HG02884 (cell line): ENCODE measurements around the gene SUFU.
"Not testable (repeated sequence)": the region's sequence is repeated elsewhere in the genome, so short reads cannot be mapped to it uniquely, and the experiment has no call there.

Experiments
- ATAC-seq: cut with Tn5 transposase; IDR thresholded peaks from one replicate; pipeline ENCODE4 v1.9.1; 2021; ENCODE audit warnings: mild to moderate bottlenecking, moderate library complexity; ENCODE audit not compliant: unreplicated experiment

Gene SUFU

DNA sequence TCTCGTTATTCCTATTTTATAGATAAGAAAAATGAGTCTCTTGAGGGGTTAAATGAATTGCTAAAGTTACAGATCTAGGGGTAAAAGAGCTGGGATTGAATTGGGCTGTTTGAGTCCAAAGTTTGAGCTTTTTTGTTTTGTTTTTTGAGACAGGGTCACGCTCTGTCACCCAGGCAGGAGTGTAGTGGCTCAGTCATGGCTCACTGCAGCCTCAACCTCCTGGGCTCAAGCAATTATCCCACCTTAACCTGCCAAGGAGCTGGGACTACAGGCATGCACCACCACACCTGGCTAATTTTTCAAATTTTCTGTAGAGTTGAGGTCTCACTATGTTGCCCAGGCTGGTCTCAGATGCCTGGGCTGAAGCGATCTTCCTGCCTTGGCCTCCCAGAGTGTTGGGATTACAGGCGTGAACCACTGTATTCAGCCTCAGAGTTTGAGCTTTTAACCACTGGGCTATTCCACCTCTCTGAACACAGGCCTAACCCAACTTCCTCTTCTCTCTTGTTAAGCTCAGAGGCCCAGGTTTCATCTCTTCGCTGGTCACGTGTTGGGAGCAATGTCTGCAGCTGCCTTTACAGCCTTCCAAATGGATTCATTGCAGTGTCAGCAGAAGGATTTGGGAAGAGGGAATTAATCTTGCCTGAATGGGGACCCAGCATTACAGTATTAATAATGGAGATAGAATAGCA is 8.0 kb downstream of the SUFU start:
- ATAC-seq, result peak; percentile 85

DNA sequence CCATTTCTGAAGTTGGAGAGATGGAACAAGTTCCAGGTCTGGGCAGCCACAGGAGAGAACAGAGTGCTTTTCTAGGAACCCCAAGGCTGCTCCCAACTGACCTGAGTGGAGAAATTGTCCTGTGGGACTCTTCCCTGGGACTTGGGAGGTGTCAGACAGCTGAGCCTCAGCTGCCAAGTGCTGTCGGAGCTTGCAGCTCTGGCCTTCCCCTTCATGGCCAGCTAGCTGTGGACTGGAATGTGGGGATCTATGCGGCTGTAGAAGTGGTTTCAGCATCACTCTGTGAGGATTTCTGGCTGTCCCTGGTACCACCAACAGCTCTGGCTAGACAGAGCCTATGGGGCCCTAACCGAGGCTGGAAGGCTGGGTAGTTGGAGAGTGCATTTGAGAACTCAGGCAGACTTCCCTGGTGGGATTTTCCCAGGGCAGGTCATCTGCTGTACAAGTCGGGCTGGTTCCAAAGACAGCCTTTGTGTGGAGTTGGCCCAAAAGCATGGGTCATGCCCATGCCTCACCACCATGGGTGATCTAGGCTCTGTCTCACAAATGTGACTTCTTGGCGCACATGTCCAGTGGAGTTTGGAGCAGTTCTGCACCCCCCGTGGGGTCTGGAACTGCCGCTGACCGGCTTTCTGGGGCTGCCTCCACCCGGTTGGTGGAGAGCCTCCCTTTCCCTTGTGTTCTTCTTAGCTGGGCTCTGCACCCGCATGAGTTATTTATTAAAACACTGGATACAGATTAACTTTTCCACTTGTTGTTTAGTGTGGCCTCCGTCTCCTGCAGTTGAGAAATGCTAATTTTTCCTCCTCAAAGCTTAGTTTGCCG is 10.9 kb downstream of the SUFU start:
- no peak for ATAC-seq

DNA sequence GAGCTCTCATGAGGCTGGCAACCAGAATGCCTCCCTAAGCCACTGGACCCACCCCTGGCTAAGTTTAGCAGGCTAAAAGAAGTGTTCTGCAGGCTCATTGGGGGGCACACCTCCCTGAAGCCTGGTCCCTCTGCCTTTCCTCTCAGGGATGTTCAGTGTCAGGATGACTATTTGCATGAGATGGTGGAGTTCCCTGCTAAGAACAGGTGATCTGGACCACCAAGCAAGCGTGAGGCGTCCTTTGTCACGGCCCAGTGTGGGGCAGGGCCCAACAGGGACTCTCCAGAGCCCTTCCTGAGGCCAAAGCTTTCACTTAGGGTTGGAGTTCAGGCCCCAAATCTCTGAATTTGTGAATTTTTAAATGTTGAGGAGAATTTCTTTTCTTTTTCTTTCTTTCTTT is 12.0 kb downstream of the SUFU start:
- no peak for ATAC-seq

DNA sequence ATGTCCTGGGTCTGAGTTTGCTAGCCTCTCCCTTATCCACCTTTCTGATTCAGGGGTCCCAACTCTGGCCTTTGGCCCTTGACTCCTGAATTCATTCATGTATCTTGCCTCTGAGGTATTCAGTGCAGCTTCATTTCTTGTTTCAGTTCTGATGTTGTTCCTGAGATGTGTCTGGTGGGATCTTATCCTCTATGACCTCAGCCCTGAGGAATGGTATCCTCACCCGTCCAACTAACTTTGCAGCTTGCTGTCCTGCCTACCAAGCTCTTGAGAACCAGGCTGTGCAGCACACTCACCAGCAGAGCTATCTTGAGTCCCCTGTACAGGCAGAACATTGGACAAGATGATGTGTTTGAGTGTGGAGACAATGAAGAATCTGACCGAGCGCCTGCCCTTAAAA is 13.8 kb downstream of the SUFU start:
- no peak for ATAC-seq

DNA sequence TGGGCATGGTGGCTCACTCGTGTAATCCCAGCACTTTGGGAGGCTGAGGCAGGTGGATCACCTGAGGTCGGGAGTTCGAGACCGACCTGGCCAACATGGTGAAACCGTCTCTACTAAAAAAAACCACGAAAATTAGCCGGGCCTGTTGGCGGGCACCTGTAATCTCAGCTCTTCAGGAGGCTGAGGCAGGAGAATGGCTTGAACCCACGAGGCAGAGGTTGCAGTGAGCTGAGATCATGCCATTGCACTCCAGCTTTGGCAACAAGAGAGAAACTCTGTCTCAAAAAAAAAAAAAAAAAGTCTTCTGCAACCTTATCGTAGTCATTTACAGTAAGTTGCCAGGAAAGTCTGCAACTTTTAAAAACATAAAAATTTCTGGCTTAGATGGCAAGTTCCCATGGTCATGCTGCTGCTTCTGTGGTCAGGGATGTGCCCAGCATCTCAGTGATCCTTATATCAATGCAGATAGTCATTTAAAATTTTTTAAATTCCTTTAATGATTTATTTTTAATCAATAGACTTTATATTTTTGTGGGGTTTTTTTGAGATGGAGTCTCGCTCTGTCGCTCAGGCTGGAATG is 15.6 kb downstream of the SUFU start:
- no peak for ATAC-seq

DNA sequence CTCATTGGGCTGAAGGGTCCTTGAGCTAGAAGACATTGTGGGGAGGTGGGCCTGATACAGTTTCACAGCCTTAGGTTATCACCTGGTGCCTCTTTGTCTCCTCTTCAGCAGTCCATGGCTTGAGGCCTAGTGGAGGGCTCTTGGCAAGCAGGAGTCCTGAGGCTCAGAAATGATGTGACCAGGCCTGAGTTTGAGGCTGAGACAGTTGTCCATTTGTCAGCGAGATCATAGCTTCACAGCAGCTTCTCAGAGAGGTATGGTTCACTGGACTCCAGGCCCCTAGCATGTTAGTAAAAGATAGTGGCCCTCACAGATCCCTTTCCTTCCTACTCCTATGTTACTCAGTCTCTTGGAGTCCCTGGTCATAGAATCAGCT is 19.1 kb downstream of the SUFU start:
- no peak for ATAC-seq

DNA sequence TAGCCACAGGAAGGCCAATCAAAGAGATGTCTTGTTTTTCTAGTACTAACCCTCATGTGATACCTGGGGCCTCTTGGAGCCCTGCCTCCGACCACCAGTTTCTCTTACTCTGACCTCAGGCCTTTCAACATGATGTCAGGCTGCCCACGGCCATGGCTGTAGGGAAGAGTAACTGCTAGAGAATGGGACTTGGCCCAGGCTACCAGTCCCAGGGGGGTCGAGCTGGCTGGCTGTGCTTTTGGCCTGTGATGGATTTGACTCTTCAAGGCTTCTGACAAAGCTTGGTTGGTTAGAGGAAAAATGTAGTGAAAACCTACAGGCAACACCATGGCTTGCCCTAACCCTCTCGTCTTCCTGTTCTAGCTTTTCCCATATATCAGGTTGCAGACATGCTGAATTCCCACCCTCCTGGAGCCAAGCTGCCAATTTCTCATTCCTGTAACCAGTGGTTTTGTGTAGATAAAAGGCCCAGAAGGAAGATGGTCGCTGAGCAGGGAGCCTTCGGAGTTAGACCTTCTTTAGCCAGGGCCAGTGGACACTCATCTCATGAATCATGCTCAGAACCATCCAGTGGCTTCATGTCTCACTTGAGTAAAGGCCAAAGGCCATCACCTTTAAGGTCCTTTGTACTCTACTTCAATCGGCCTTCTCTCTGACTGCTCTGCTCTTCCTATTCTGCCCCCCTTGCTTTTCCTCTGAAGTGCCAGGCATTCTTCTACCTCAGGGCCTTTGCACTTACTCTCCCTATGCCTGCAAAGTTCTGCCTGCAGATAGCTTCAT is 19.7 kb downstream of the SUFU start:
- no peak for ATAC-seq

DNA sequence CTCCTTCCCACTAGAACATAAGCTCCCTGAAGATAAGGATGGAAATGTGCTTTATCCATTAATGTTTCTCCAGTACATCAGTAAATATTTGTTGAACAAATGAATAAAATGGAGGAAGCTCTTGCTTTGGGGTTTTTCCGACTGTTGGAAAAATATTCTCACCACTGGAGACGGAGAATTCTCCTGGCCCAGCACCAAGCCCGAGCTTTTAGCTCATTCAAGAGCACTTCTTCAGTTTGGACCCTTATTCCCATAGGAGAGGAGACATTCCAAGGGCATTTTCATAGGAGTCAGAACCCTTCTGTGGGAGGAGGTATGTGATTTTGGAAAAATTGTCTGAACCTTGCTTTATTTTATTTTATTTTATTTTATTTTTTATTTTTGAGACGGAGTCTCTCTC is 21.0 kb downstream of the SUFU start:
- no peak for ATAC-seq

DNA sequence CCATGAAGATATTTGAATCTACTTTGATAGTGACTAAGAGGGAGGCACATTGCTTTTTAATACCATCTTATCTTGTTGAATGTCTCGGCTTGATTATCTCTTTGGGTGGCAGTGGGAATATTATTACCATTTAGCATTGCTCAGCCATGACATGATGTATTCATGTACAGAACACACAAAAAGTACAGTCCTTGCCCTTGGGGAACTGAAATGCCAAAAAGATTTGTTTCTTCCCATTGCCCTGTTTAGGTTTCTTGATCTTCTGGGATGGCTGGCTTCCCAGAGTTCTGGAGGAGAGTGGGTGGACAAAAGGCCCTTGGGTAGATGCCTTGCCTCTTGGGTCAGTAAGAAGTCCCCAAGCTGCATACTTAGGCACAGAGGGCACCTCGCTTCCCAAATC is 23.8 kb downstream of the SUFU start:
- ATAC-seq, result no peak

DNA sequence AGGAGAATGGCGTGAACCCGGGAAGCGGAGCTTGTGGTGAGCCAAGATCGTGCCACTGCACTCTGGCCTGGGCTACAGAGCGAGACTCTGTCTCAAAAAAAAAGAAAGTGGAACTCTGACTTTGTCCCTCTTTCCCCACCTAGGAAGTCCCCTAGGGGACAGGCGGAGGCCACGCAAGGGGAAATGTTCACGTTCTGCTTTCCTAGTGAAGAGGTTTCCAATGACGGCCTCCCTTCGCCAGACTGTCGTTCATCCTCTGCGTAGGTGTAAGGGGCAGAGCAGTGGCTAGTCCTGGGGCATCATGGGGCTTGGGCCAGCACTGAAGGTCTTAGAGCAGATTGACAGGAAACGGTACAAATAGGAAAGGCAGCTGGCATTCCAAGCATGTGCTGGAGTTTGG is 30.6 kb downstream of the SUFU start:
- ATAC-seq, result no peak

DNA sequence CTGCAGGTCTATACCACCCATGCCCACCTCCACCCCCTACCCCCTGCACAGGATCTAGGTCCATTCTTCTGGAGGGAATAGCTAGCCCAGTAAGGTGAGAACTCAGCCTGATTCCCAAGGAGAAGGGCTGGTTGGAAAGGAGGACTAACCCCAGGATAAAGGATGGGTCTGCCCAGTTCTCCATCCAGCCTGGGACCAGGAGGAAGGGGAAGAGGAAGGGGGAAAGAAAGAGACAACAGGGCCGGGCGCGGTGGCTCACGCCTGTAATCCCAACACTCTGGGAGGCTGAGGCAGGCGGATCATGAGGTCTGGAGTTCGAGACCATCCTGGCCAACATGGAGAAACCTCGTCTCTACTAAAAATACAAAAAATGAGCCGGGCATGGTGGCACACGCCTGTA is 31.2 kb downstream of the SUFU start:
- ATAC-seq, result not testable (repeated sequence)

DNA sequence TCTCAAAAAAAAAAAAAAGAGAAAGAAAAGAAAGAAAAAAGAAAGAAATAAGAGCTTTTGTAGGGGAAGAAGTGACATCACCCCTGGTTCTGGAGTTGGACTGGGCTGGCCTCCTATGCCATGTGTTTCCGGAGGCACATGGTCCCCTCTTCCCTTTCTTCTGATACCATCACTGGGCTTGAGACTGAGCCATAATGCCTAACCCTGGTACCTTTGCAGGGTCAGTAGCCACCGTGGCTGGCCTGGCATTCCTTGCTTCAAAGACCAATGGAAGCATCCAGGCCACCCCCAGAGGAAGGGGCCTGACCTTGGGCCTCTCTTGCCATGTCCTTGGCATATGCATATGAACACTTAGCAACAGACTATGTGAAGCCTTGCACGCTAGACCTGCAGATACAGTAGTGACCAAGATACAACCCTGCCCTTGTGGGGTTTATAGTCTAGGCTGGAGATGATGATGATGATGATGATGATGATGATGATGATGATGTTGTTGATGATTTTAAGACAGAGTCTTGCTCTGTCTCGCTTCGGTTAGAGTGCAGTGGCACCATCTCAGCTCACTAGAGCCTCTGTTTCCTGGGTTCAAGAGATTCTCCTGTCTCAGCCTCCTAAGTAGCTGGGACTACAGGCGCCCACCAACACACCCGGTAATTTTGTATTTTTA is 31.8 kb downstream of the SUFU start:
- no peak for ATAC-seq

DNA sequence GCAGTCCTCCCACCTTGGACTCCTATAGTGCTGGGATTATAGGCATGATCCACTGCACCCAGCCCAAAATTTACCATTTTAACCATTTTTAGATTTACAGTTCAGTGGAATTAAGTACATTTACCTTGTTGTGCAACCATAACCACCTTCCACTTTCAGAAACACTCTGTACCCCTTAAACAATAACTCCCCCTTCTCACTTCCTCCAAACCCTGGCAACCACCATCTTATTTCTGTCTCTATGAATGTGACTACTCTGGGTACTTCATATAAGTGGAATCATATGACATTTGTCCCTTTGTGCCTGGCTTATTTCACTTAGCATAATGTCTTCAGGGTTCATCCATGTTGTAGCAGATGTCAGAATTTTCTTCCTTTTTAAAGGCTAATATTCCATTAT is 33.6 kb downstream of the SUFU start:
- ATAC-seq, result no peak

DNA sequence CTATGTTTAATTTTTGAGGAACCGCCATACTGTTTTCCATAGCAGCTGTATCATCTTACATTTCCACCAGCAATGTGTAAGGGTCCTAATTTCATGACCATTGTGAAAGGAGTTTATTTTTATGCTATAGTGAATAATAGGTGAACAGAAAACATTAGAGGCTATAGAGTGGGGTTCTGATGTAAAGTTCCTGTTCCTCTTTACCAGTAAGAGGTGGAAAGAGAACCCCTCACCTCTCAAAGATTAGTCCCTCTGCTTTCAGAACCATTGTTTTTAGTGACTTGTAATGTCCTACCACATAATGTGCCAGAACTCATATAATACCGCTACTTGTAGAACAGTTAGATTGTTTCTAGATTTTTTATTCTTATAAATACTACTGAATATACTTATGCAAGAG is 34.2 kb downstream of the SUFU start:
- no peak for ATAC-seq

DNA sequence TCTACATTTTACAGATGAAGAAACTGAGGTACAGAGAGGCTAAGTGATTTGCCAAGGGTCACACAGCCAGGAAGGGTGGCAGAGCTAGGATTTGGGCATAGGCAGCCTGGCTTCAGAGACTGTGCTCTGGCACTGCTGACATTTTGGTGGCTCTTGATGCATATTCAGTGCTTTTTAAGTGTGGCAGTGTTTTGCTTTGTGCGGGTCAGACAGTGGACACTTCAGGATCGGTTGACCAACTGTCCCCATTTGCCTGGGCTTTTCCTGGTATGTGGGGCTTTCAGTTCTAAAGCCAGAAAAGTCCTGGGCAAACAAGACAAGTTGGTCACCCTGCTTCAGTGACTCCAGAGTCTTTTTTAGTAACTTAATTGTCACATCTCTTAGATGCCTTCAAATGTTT is 35.0 kb downstream of the SUFU start:
- ATAC-seq, result no peak

DNA sequence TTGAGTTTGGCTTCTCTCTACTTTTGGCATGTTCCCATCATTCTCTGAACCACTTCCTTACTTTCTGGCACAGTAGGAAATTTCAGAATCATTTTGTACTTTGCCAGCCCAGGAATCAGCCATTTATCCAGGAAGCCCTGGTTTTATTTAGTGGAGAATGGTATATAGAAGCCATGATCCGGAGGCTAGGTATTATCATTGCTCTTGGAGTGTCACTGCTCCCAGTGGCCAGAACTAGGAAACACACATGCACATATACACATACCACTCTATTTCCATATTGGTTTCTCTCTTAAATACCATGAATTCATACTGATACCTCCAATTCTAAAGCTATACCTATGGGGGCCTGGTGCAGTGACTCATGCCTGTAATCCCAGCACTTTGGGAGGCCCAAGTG is 36.3 kb downstream of the SUFU start:
- ATAC-seq, result no peak

DNA sequence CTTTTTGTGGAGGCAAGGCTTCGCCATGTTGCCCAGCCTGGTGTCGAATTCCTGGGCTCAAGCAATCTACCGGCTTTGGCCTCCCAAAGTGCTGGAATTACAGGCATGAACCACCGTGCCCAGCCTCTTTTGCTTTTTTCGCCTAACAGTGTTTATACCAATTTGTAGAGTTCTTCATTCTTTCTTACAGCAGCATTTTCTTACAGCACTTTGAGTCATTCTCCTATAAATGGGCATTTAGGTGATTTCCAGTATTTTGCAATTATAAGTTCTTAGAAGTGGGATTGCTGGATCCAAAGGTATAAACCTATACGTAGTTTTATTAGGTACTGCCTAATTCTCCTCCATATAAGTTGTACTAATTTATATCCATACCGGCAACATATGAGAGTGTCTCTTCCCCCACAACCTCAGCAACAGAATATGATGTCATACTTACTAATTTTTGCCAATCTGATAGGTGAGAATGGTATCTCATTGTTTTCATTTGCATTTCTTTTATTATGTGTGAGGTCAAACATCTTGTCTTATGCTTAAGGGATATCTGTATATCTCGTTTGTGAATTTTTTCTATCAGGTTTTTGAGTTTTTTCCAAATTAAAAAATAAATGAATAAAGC is 39.1 kb downstream of the SUFU start:
- no peak for ATAC-seq

DNA sequence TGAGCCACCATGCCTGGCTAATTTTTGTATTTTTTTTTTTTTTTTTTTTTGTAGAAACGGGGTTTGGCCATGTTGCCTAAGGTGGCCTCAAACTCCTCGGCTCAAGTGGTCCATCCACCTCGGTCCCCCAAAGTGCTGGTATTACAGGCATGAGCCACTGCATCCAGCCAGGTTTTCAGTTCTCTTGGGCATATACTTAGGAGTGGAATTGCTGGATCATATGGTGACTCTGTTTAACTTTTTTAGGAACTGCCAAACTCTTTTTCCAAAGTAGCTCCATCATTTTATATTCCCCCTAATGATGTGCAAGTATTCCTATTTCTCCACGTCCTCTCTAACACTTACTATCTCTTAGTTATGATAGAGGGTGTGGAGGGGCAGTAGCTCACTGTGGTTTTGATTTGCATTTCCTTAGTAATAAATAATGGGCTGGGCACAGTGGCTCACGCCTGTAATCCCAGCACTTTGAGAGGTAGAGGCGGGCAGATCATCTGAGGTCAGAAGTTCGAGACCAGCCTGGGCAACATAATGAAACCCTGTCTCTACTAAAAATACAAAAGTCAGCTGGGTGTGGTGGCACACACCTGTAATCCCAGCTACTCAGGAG is 41.6 kb downstream of the SUFU start:
- ATAC-seq, result no peak

DNA sequence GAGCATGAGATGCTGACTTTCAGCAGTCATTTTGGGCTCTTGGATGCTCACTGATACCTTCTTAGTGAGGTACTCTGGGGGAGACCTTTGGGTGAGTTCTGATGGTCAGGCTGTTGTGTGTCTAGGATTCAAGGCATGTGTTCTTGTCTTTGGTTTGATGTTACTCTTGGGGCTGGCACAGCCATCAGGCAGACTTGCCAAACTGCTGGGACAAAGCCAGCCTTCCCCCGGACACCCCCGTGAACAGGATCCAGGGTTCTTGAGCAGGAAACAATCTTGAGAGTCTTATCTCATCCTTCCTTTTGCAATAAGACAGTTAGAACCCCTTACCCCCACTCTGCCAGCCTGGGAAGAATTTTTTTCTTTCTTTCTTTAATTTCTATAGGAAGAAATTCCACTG is 42.2 kb downstream of the SUFU start:
- no peak for ATAC-seq
